ENCODE measurements around the gene ARRB1.

The ARRB1 gene

DNA sequence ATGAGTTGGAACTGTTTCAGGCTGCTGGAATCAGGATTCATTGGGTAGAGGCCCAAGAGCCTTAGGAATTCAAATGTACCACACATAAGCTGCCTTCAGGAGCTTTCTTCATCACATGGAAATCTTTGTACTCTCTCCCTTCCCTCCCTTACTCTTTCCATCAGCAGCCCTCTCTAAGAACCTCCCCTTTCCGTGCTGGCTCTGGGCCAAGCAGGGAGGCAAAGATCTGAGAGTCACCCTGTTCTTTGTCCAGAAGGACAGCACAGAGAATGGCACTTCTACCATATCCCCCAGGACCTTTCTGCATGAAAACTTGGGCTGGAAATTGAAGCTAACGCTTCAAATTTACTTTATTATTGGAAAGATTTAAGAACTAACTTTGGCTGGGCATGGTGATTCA is 131.6 kb downstream of the ARRB1 start:
- no peak for DNase-seq (ENCODE audit: low read depth)

DNA sequence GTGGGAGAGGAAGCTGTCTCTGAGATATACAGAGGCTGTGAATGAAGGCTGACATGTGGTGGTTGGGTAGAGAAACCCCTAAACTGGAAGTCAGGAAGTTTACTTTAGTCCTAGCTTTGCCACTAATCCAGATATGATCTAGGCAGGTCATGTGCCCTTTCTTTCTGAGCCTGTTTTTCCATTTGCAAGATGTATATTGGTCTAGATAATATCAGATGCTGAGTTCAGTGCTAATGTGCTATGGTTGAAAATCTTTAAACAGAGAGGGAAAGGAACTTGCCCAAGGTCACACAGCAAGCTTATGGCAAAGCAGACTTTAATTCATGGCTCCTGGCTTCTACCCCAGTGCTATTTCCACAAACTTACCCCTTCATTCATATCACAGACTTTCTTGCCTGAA is 136.6 kb downstream of the ARRB1 start:
- no peak for DNase-seq (ENCODE audit: low read depth)

DNA sequence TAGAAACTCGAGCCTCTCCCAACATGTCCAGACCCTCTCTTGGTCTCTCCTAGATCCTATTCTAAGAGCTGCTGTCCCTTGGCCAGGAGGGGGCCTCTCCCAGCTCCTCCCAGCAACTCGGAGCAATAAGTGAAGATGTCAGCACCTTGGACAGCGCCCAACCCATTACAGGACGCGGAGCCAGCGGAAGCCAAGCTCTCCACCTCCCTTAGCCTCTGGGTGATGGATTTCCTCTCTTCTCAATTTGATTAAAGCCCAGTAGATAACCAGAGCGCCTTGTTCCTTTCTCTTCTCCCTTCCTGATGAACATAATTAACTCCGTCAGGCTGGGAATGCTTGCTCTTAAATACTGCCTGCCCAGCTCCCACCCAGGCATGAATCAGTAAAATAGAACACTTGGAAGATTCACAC is 137.0 kb downstream of the ARRB1 start:
- DNase-seq (ENCODE audit: low read depth), result peak; percentile 36

All from activated T-helper 9 cell treated with anti-CD3 and anti-CD28 coated beads, Interleukin-2, amount 50 U/mL, for 16 hours (primary cell).